AG09319 (cell line): ENCODE measurements around the gene NUP210.

Experiments used
- DNase-seq: peaks from one replicate; pipeline ENCODE4 v3.0.0-alpha.2; 2010; ENCODE audit warnings: low read depth; ENCODE audit errors: extremely low read depth
- CTCF ChIP-seq: IDR thresholded peaks from 2 replicates; pipeline ENCODE4 v1.5.1; 2011; ENCODE audit warnings: low read depth, mild to moderate bottlenecking, inconsistent platforms, low read length, moderate library complexity

The NUP210 gene

GRCh38 chr3:13345284-13345683 lies 74.8 kb downstream of the NUP210 start:
- no peak for TF ChIP-seq CTCF
- no peak for DNase-seq

- no peak for TF ChIP-seq CTCF
- no peak for DNase-seq
Measured at GRCh38 chr3:13344663-13345062, 75.5 kb downstream of the NUP210 start.

GRCh38 chr3:13343601-13344000 lies 76.5 kb downstream of the NUP210 start:
- TF ChIP-seq CTCF: no peak

GRCh38 chr3:13341229-13341905 lies 78.8 kb downstream of the NUP210 start:
- no peak for DNase-seq
- TF ChIP-seq CTCF: no peak

More at GRCh38 chr3:13343601-13344000, 76.5 kb downstream of the NUP210 start:
- no peak for DNase-seq

GRCh38 chr3:13339833-13340232 lies 80.3 kb downstream of the NUP210 start:
- TF ChIP-seq CTCF: no peak
- DNase-seq: no peak

- TF ChIP-seq CTCF: no peak
- DNase-seq: no peak
Measured at GRCh38 chr3:13338996-13339395, 81.1 kb downstream of the NUP210 start.

GRCh38 chr3:13338231-13338630 lies 81.9 kb downstream of the NUP210 start:
- TF ChIP-seq CTCF: no peak
- no peak for DNase-seq
